Chondrocyte (in vitro differentiated cells): ENCODE measurements around the gene DGKB. TPM values are rescaled to one million over a fixed set of nuclear protein-coding genes. Genes with fewer than 3 reads are reported as not detected.

ENCODE experiments used
- DNase-seq: peaks from one replicate; pipeline ENCODE4 v3.0.0; 2021; ENCODE audit warnings: mixed read lengths, low spot score
- H3K27ac Mint-ChIP-seq: one replicate; pipeline ENCODE4 v1.8.0; 2021; ENCODE audit warnings: mild to moderate bottlenecking, moderate library complexity, mixed read lengths; ENCODE audit not compliant: unreplicated experiment
- H3K27me3 Mint-ChIP-seq: 2 replicates; pipeline ENCODE4 v1.8.0; 2021; ENCODE audit warnings: low read depth, mixed read lengths
- H3K36me3 Mint-ChIP-seq: 2 replicates; pipeline ENCODE4 v1.8.0; 2021; ENCODE audit warnings: low read depth, mixed read lengths
- H3K4me1 Mint-ChIP-seq: 2 replicates; pipeline ENCODE4 v1.8.0; 2021; ENCODE audit warnings: low read depth, mild to moderate bottlenecking, mixed read lengths
- H3K4me3 Mint-ChIP-seq: one replicate; pipeline ENCODE4 v1.8.0; 2021; ENCODE audit warnings: mild to moderate bottlenecking, moderate library complexity, mixed read lengths; ENCODE audit not compliant: unreplicated experiment
- H3K9me3 Mint-ChIP-seq: 2 replicates; pipeline ENCODE4 v1.8.0; 2021; ENCODE audit warnings: low read depth, mixed read lengths
- total RNA-seq: library from RNA; stranded (reverse); gene quantifications from 3 replicates; pipeline ENCODE4 v1.2.1, GENCODE V29; 2021
- TF ChIP-seq, protein P1 (sequence below): fragments of 200-600 bp; sonication (generic); IDR thresholded peaks from 2 replicates; pipeline ENCODE4 v1.5.0; 2021; ENCODE audit warnings: antibody characterized with exemption, mild to moderate bottlenecking, moderate library complexity

Gene DGKB
- total RNA-seq, 1 donor from 2014 or later, result 0.60 TPM

GRCh38 chr7:14430926-14431325 lies 471.6 kb downstream of the DGKB start:
- H3K36me3 Mint-ChIP-seq, result peaks cover 3% of the 10 kb centered on the region
- DNase-seq, result no peak
- H3K27me3 Mint-ChIP-seq, result no peaks in the 10 kb centered on the region
- H3K4me3 Mint-ChIP-seq, result no peak overlapping the region
- no peaks in the 10 kb centered on the region for H3K4me1 Mint-ChIP-seq
- TF ChIP-seq, protein P1, sequence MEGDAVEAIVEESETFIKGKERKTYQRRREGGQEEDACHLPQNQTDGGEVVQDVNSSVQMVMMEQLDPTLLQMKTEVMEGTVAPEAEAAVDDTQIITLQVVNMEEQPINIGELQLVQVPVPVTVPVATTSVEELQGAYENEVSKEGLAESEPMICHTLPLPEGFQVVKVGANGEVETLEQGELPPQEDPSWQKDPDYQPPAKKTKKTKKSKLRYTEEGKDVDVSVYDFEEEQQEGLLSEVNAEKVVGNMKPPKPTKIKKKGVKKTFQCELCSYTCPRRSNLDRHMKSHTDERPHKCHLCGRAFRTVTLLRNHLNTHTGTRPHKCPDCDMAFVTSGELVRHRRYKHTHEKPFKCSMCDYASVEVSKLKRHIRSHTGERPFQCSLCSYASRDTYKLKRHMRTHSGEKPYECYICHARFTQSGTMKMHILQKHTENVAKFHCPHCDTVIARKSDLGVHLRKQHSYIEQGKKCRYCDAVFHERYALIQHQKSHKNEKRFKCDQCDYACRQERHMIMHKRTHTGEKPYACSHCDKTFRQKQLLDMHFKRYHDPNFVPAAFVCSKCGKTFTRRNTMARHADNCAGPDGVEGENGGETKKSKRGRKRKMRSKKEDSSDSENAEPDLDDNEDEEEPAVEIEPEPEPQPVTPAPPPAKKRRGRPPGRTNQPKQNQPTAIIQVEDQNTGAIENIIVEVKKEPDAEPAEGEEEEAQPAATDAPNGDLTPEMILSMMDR, result no peak
- no peak overlapping the region for H3K27ac Mint-ChIP-seq
- peaks cover 10% of the 10 kb centered on the region for H3K9me3 Mint-ChIP-seq

DNA sequence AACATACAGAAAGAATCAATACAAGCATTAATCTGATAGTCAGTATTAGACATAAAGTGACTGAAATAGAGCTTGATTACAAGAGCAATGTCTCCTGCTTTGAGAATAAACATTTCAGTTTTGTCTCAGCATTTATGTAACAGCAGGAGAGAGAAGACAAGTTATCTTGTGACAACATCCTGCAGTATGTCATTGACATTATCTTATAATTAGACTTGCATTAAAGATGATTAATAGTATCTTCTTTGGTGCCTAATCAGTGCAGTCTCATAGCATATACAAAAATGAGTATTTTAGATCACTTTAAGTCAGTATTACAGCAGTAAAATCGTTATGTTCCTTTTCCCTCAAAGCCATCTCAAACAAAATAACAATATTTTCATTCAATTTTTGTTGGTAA lies 477.0 kb downstream of the DGKB start:
- peaks cover 10% of the 10 kb centered on the region for H3K9me3 Mint-ChIP-seq
- TF ChIP-seq, protein P1, result no peak
- H3K4me1 Mint-ChIP-seq, result no peaks in the 10 kb centered on the region
- H3K27ac Mint-ChIP-seq, result no peak overlapping the region
- no peak for DNase-seq
- no peak overlapping the region for H3K4me3 Mint-ChIP-seq
- H3K36me3 Mint-ChIP-seq, result peaks cover 3% of the 10 kb centered on the region
- H3K27me3 Mint-ChIP-seq, result no peaks in the 10 kb centered on the region

DNA sequence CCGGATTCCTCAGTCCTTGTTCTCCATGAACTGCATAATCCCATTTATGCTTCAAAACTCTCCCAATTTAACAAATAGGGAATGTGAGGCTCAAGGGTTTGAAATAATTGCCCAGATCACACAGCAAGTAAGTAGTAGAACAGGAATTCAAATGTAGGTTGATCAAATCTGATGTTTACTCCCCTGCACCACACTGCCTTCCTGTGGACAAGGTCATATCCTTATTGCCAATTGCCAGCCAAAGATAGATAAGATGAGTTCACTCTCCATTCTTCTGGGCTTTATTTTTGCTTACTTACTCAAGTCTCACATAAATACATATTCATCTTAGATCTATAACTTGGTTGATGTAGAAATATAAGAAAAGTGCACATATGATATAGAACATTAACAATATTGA lies 477.9 kb downstream of the DGKB start:
- Mint-ChIP-seq H3K27ac (no peak overlapping the region), H3K4me1 (no peaks in the 10 kb centered on the region), H3K4me3 (no peak overlapping the region), H3K36me3 (peaks cover 3% of the 10 kb centered on the region), H3K9me3 (peaks cover 10% of the 10 kb centered on the region), H3K27me3 (no peaks in the 10 kb centered on the region)
- DNase-seq, result no peak
- TF ChIP-seq, protein P1, result no peak

- DNase-seq, result no peak
- Mint-ChIP-seq H3K4me3 (no peak overlapping the region), H3K9me3 (no peaks in the 10 kb centered on the region), H3K27me3 (no peaks in the 10 kb centered on the region), H3K36me3 (no peaks in the 10 kb centered on the region), H3K27ac (no peak overlapping the region), H3K4me1 (no peaks in the 10 kb centered on the region)
- TF ChIP-seq, protein P1, result no peak
Observed at GRCh38 chr7:14420768-14421167, 481.8 kb downstream of the DGKB start.

GRCh38 chr7:14419531-14419930 lies 483.0 kb downstream of the DGKB start:
- Mint-ChIP-seq H3K9me3 (no peaks in the 10 kb centered on the region), H3K36me3 (no peaks in the 10 kb centered on the region), H3K4me3 (no peak overlapping the region), H3K27ac (no peak overlapping the region), H3K27me3 (no peaks in the 10 kb centered on the region), H3K4me1 (no peaks in the 10 kb centered on the region)
- TF ChIP-seq, protein P1, result no peak
- DNase-seq, result no peak
